ENCODE data around the gene ASF1B. TPM values are rescaled to one million over a fixed set of nuclear protein-coding genes. Genes with fewer than 3 reads are reported as not detected.
"Not testable (repeated sequence)": the region's sequence is repeated elsewhere in the genome, so short reads cannot be mapped to it uniquely, and the experiment has no call there.

ASF1B gene
- total RNA-seq, 2 donors from 2014 or later: 5.1 to 19.7 TPM

DNA sequence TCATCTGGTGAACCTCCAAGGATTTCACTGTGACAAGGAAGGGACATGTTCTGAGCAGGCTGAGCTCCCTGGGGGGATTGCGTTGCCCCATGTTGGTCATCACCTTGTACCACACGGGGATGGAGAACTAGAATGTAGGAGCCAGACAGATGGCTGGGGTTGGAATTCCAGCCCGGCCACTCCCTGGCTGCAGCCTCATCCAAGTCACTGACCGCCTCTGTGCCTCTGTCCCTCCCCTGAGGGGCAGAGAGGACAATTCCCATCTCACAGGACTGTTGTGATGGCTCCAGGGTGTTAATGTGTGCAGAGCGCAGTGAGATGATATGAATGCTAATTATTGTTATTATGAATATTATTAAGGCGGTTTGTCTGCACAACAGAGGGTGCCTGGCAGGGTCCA, 45.5 kb upstream of the ASF1B start:
- Histone ChIP-seq H3K27ac (no peak overlapping the region), H3K27me3 (replicated peaks; ENCODE audit: insufficient read depth) (no peaks in the 10 kb centered on the region), H3K4me1 (replicated peaks) (no peaks in the 10 kb centered on the region), H3K36me3 (no peaks in the 10 kb centered on the region), H3K4me3 (no peak overlapping the region), H3K9me3 (no peaks in the 10 kb centered on the region)
- intact Hi-C loops (cut with DNase I): no loop called here
- TF ChIP-seq CTCF (IDR thresholded peaks at IDR 0.05) (no peak), POLR2AphosphoS5 (IDR thresholded peaks at IDR 0.05) (no peak), POLR2A (IDR thresholded peaks at IDR 0.05) (no peak)
- WGBS: 84% methylated on average over 6 of the region's 6 CpGs
- DNase-seq (ENCODE audit: low spot score): no peak

GRCh38 chr19:14181199-14181598, 44.8 kb upstream of the ASF1B start:
- H3K27me3 ChIP-seq (replicated peaks; ENCODE audit: insufficient read depth); intact Hi-C loops (cut with DNase I); H3K36me3 ChIP-seq; H3K9me3 ChIP-seq; H3K27ac ChIP-seq; H3K4me3 ChIP-seq; H3K4me1 ChIP-seq (replicated peaks); DNase-seq (ENCODE audit: low spot score): not testable (repeated sequence)
- WGBS: 89% methylated on average over 12 of the region's 12 CpGs

DNA sequence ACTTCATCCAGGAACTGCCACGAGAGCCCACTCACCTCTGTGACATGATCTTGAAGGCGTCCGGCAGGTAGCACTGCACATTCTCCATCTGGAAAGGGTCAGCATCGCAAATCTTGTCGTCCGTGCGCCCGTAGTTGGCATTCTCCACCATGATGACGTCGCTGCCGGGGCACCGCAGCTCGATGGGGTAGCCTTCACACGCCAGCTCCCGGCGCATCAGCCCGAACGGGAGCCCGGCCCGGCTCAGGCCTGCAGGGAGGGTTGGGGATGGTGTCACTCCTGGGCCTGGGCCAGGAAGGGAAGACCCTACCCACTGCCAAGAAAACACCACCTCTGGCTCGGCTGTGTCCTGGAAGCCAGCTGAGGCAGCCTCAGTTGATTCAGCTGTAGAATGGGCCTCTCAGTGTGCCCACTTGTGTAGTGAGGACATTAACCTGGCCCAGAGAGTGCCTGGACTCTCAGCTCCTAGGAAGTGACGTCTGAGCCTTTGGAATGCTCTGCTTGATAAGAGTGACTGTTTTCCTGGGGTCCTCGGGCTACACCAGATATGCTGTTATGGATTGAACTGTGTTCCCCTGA, 41.2 kb upstream of the ASF1B start:
- Histone ChIP-seq H3K4me3 (no peak overlapping the region), H3K36me3 (no peaks in the 10 kb centered on the region), H3K4me1 (replicated peaks) (no peaks in the 10 kb centered on the region), H3K27me3 (replicated peaks; ENCODE audit: insufficient read depth) (no peaks in the 10 kb centered on the region), H3K9me3 (no peaks in the 10 kb centered on the region), H3K27ac (no peak overlapping the region)
- DNase-seq (ENCODE audit: low spot score): no peak
- WGBS: 88% methylated on average over 23 of the region's 23 CpGs
- intact Hi-C loops (cut with DNase I): no loop called here
- TF ChIP-seq CTCF (IDR thresholded peaks at IDR 0.05) (no peak), POLR2A (IDR thresholded peaks at IDR 0.05) (no peak), POLR2AphosphoS5 (IDR thresholded peaks at IDR 0.05) (no peak)

- no peak overlapping the region for H3K27ac ChIP-seq
- TF ChIP-seq CTCF (IDR thresholded peaks at IDR 0.05) (no peak), POLR2AphosphoS5 (IDR thresholded peaks at IDR 0.05) (no peak), POLR2A (IDR thresholded peaks at IDR 0.05) (no peak)
- no peaks in the 10 kb centered on the region for H3K27me3 ChIP-seq (replicated peaks; ENCODE audit: insufficient read depth)
- DNase-seq (ENCODE audit: low spot score): no peak
- intact Hi-C loops (cut with DNase I): no loop called here
- no peaks in the 10 kb centered on the region for H3K4me1 ChIP-seq (replicated peaks)
- WGBS: 90% methylated on average over 6 of the region's 6 CpGs
- no peaks in the 10 kb centered on the region for H3K9me3 ChIP-seq
- no peaks in the 10 kb centered on the region for H3K36me3 ChIP-seq
- H3K4me3 ChIP-seq: no peak overlapping the region
These were observed 39.0 kb upstream of the ASF1B start for GRCh38 chr19:14175351-14175792.

DNA sequence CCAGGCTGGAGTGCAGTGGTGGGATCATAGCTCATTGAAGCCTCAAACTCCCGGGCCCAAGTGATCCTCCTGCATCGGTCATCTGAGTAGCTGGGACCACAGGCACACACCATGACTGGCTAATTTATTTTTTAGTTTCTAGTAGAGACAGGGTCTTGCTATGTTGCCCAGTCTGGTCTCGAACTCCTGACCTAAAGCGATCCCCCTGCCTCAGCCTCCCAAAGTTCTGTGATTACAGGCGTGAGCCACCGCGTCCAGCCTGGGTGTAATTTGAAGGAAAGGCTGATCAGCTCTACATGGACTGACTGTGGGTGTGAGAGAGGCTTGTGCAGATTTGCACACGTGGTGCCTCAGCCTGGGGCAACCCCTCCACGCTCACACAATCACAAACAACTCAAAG, 38.5 kb upstream of the ASF1B start:
- Histone ChIP-seq H3K36me3 (no peaks in the 10 kb centered on the region), H3K27me3 (replicated peaks; ENCODE audit: insufficient read depth) (no peaks in the 10 kb centered on the region), H3K27ac (no peak overlapping the region), H3K4me3 (no peak overlapping the region), H3K9me3 (no peaks in the 10 kb centered on the region), H3K4me1 (replicated peaks) (no peaks in the 10 kb centered on the region)
- intact Hi-C loops (cut with DNase I): no loop called here
- TF ChIP-seq CTCF (IDR thresholded peaks at IDR 0.05) (no peak), POLR2A (IDR thresholded peaks at IDR 0.05) (no peak), POLR2AphosphoS5 (IDR thresholded peaks at IDR 0.05) (no peak)
- DNase-seq (ENCODE audit: low spot score): no peak
- WGBS: 95% methylated on average over 9 of the region's 9 CpGs

Measured in prostate gland (tissue), 2 donors.